Measurements from ENCODE around the gene LUZP1. TPM values are rescaled to one million over a fixed set of nuclear protein-coding genes. Genes with fewer than 3 reads are reported as not detected.

The LUZP1 gene
- total and polyA plus RNA-seq, 2 experiments from 2014 or later = 45.7 to 152 TPM

DNA sequence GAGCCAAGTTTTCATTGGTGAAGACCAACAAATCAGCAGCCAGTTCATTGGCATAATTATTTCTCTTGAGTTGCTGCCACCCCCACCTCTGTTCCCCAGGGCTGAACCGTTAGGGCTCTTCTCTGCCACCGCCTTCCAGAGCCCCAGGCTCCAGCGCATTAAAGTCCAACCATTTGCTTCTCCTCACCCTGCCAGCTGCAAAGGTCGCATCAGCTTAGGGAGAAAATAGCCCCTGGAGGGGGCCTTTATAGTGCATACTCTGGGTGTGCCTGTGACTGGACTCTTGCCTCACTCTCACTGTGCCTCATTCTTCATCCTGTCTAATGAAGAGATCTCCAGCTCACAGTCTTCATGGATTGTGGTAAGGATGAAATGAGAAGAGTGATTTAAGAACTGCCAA lies 99.0 kb downstream of the LUZP1 start (continued):
- TF ChIP-seq ZNF462 (CRISPR knock-in tag; IDR thresholded peaks at IDR 0.05) = no peak

DNA sequence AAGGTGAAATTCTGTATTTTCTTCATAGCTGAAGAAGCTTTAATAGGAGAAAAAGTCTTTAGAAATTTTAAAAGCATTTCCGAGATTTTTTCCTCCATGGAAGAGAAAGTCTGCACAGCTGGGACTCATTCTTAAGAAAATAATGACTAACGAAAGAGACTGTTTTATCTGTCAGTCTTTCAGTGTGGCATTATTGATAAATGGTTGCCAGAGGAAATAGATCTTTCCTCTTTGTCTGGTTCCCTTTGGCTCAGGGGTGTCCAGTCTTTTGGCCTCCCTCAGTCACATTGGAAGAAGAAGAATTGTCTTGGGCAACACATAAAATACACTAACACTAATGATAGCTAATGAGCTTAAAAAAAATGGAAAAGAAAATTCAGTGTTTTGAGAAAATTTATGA lies 99.5 kb downstream of the LUZP1 start:
- no peaks in the 10 kb centered on the region for H3F3A ChIP-seq (replicated peaks; ENCODE audit: low read depth)
- H3K9me2 ChIP-seq (ENCODE audit: insufficient read depth) = no peaks in the 10 kb centered on the region
- no peak overlapping the region for H2AFZ ChIP-seq
- no peak for ATAC-seq
- peaks cover 89% of the 10 kb centered on the region for H3K36me3 Mint-ChIP-seq (ENCODE audit: low read depth)
- TF ChIP-seq, protein P1, sequence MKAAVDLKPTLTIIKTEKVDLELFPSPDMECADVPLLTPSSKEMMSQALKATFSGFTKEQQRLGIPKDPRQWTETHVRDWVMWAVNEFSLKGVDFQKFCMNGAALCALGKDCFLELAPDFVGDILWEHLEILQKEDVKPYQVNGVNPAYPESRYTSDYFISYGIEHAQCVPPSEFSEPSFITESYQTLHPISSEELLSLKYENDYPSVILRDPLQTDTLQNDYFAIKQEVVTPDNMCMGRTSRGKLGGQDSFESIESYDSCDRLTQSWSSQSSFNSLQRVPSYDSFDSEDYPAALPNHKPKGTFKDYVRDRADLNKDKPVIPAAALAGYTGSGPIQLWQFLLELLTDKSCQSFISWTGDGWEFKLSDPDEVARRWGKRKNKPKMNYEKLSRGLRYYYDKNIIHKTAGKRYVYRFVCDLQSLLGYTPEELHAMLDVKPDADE (IDR thresholded peaks at IDR 0.05) = no peak
- TF ChIP-seq EZH2phosphoT487 (IDR thresholded peaks at IDR 0.05; ENCODE audit: unreplicated experiment) (no peak), CREB1 (CRISPR knock-in tag; IDR thresholded peaks at IDR 0.05; ENCODE audit: low read depth) (no peak), EZH2 (IDR thresholded peaks at IDR 0.05; ENCODE audit: low read depth, unreplicated experiment) (no peak), ZNF462 (CRISPR knock-in tag; IDR thresholded peaks at IDR 0.05) (no peak), CTCF (conservative IDR thresholded peaks at IDR 0.05; ENCODE audit: low read depth in 2 of 2) (no peak)
- H3K36me3 ChIP-seq (ENCODE audit: insufficient read depth) = peaks cover 50% of the 10 kb centered on the region
- H3K9me3 Mint-ChIP-seq = no peaks in the 10 kb centered on the region
- H3K4me3 Mint-ChIP-seq = no peak overlapping the region
- no peak for DNase-seq (ENCODE audit: low spot score)
- peaks cover 32% of the 10 kb centered on the region for H3K79me2 ChIP-seq (replicated peaks; ENCODE audit: insufficient read depth)
- peaks cover 3% of the 10 kb centered on the region for H3K27me3 Mint-ChIP-seq (ENCODE audit: insufficient read depth, low read depth, poor library complexity)
- no peaks in the 10 kb centered on the region for H3K4me1 Mint-ChIP-seq
- H3K27ac Mint-ChIP-seq = no peak overlapping the region
- no peak overlapping the region for H3K27ac ChIP-seq (ENCODE audit: low read depth)
- no peaks in the 10 kb centered on the region for H3K4me1 ChIP-seq (ENCODE audit: insufficient read depth)
- no peak overlapping the region for H3K4me2 ChIP-seq
- H3K4me3 ChIP-seq = no peak overlapping the region
- H4K20me1 ChIP-seq (replicated peaks; ENCODE audit: insufficient read depth) = peaks cover 10% of the 10 kb centered on the region
- no peaks in the 10 kb centered on the region for H3K27me3 ChIP-seq (ENCODE audit: insufficient read depth)

Measured in GM23338 (cell line).